Neuronal stem cell (in vitro differentiated cells): ENCODE results near the gene FAM169A.

Experiments
- DNase-seq: peaks from one replicate; pipeline ENCODE4 v3.0.0-alpha.2; 2013; ENCODE audit warnings: low spot score
- H2AFZ ChIP-seq: one replicate; pipeline ENCODE4 v1.6.1; 2013; ENCODE audit warnings: mild to moderate bottlenecking, low read length, inconsistent platforms
- H2AK5ac ChIP-seq: 2 replicates; pipeline ENCODE4 v1.6.1; 2013; ENCODE audit warnings: low read depth, mild to moderate bottlenecking, inconsistent platforms, low read length, moderate library complexity, mixed read lengths
- H2BK120ac ChIP-seq: 2 replicates; pipeline ENCODE4 v1.6.1; 2013; ENCODE audit warnings: low read depth, mild to moderate bottlenecking, inconsistent platforms, low read length, moderate library complexity, mixed read lengths
- H2BK12ac ChIP-seq: one replicate; pipeline ENCODE4 v1.6.1; 2013; ENCODE audit warnings: low read length, inconsistent platforms
- H2BK15ac ChIP-seq: 2 replicates; pipeline ENCODE4 v1.6.1; 2013; ENCODE audit warnings: mild to moderate bottlenecking, low read length, inconsistent platforms, mixed read lengths
- H2BK5ac ChIP-seq: one replicate; pipeline ENCODE4 v1.6.1; 2013; ENCODE audit warnings: inconsistent platforms, mild to moderate bottlenecking, low read length, moderate library complexity
- H3K14ac ChIP-seq: one replicate; pipeline ENCODE4 v1.6.1; 2013; ENCODE audit warnings: low read length, inconsistent platforms
- H3K18ac ChIP-seq: 2 replicates; pipeline ENCODE4 v1.6.1; 2013; ENCODE audit warnings: low read length, inconsistent platforms
- H3K23ac ChIP-seq: 2 replicates; pipeline ENCODE4 v1.6.1; 2013; ENCODE audit warnings: low read depth, mild to moderate bottlenecking, mixed read lengths, low read length, inconsistent platforms; ENCODE audit not compliant: poor library complexity
- H3K27ac ChIP-seq: replicated peaks from 3 replicates; pipeline ENCODE4 v1.5.1; 2013; ENCODE audit warnings: low read length, inconsistent platforms
- H3K27me3 ChIP-seq, 3 experiments: 2 replicates each; pipeline ENCODE4 v1.6.1; 2013; ENCODE audit warnings: low read length in 3 of 3, mild to moderate bottlenecking in 2 of 3, inconsistent platforms in 1 of 3, low read depth in 1 of 3, mixed read lengths in 1 of 3, moderate library complexity in 1 of 3; ENCODE audit not compliant: control insufficient read depth in 3 of 3, insufficient read depth in 3 of 3
- H3K36me3 ChIP-seq, 2 donors: replicated peaks in 1 of 2; 2 replicates each; pipeline ENCODE4 v1.6.1; 2013; ENCODE audit warnings: low read length in 2 of 2; ENCODE audit not compliant: control insufficient read depth in 2 of 2, insufficient read depth in 2 of 2
- H3K4ac ChIP-seq: 2 replicates; pipeline ENCODE4 v1.6.1; 2013; ENCODE audit warnings: inconsistent platforms, mild to moderate bottlenecking, low read length, moderate library complexity
- H3K4me1 ChIP-seq, 2 donors: 1 replicate in 1 of 2; 2 replicates in 1 of 2; pipeline ENCODE4 v1.6.1; 2013; ENCODE audit warnings: low read length in 2 of 2, low read depth in 1 of 2; ENCODE audit not compliant: control insufficient read depth in 2 of 2, insufficient read depth in 1 of 2
- H3K4me2 ChIP-seq: one replicate; pipeline ENCODE4 v1.6.1; 2013; ENCODE audit warnings: mild to moderate bottlenecking, low read length, inconsistent platforms; ENCODE audit not compliant: insufficient read depth, poor library complexity, severe bottlenecking
- H3K4me3 ChIP-seq, 2 donors: 2 replicates each; pipeline ENCODE4 v1.5.1; 2013; ENCODE audit warnings: low read length in 2 of 2, mild to moderate bottlenecking in 2 of 2, inconsistent platforms in 1 of 2, moderate library complexity in 1 of 2
- H3K79me1 ChIP-seq: one replicate; pipeline ENCODE4 v1.6.1; 2013; ENCODE audit warnings: low read depth, mild to moderate bottlenecking, inconsistent platforms, low read length, moderate library complexity
- H3K9ac ChIP-seq: one replicate; pipeline ENCODE4 v1.6.1; 2013; ENCODE audit warnings: mild to moderate bottlenecking, low read depth, low read length, inconsistent platforms; ENCODE audit not compliant: poor library complexity
- H3K9me3 ChIP-seq, 2 donors: replicated peaks in 1 of 2; 2 replicates each; pipeline versions ENCODE3 to v1.6.1; 2013; ENCODE audit warnings: low read length in 2 of 2, mild to moderate bottlenecking in 2 of 2, inconsistent platforms in 1 of 2, low read depth in 1 of 2, mixed read lengths in 1 of 2, moderate library complexity in 1 of 2; ENCODE audit not compliant: control insufficient read depth in 2 of 2, insufficient read depth in 1 of 2
- H4K8ac ChIP-seq: one replicate; pipeline ENCODE4 v1.6.1; 2013; ENCODE audit warnings: low read depth, mild to moderate bottlenecking, inconsistent platforms, low read length, moderate library complexity
- H4K91ac ChIP-seq: one replicate; pipeline ENCODE4 v1.6.1; 2013; ENCODE audit warnings: low read length, low read depth, mild to moderate bottlenecking, inconsistent platforms; ENCODE audit not compliant: poor library complexity
- WGBS, 2 donors: extraction: QIAGEN DNeasy Blood & Tissue Kit; methylation state at CpG; one replicate each; pipeline ENCODE4 v1.1.7; 2013; ENCODE audit warnings: missing lambda C conversion rate in 2 of 2, mixed read lengths in 1 of 2; ENCODE audit not compliant: insufficient read length in 2 of 2, insufficient replicate concordance in 1 of 2; ENCODE audit errors: extremely low coverage in 2 of 2; 5-methylcytosine and 5-hydroxymethylcytosine counted together

The FAM169A gene

DNA sequence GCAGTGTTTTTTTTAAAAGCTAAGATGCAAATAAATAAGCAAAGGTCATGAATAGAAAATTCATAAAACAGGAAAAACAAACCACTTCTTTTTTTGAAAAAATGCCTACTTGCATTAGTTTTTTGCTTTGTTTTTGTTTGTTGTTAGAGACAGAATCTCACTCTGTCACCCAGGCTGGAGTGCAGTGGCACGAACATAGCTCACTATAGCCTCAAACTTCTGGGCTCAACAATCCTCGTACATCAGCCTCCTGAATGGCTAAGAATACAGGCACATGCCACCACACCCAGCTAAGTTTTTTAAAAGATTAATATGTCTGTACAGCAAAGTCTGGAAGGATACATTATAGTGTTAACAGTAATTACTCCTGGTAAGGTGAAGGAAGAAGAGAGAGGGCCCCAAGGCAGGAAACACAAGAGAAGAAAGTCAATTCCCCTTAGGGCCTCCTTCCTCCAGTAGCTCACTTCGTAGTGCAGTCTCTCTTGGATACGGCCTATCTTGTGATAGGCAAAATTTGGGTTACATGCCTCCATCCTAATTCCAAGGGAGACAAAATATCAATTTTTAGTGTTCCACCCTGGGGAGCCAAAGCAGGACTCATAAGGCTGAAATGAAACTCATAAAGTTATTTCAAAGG is 15.3 kb downstream of the FAM169A start:
- Histone ChIP-seq H3K9ac (no peak overlapping the region), H3K4me2 (no peak overlapping the region), H3K18ac (no peak overlapping the region), H3K14ac (no peak overlapping the region), H3K4ac (no peak overlapping the region), H2AK5ac (no peak overlapping the region), H3K4me1 (peaks cover 3 to 4% of the 10 kb centered on the region in 2 donors), H3K23ac (no peak overlapping the region), H2BK12ac (no peak overlapping the region), H4K8ac (no peak overlapping the region), H3K27me3 (no peaks in the 10 kb centered on the region), H3K79me1 (peaks cover 3% of the 10 kb centered on the region), H3K9me3 (peaks cover 0 to 6% of the 10 kb centered on the region in 2 donors), H3K4me3 (no peak overlapping the region), H2BK5ac (no peak overlapping the region), H3K36me3 (no peaks in the 10 kb centered on the region), H2BK15ac (no peak overlapping the region), H2AFZ (no peak overlapping the region), H2BK120ac (no peak overlapping the region), H4K91ac (no peak overlapping the region), H3K27ac (no peak overlapping the region)
- no peak for DNase-seq
- WGBS, 2 donors = no CpG with 5 or more reads among the region's 4 CpGs

DNA sequence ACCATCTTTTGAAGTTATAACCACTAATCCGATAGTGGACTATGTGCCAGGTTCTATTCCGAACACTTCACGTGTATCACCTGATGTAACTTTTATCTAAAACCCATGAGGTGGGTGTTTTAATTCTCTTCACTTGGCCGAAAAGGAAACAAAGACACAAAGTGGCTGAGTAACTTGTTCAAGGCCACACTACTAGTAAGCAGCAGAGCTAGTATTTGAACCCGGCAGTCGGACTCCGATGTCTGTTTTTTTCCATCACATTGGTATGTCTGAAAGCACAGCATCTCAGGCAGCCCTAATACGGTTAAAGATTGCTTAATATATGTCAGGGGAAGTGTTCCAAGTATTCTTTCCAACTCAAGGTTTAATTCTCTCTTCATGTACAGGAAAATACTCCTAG is 16.2 kb downstream of the FAM169A start:
- H3K4me3 ChIP-seq = no peak overlapping the region
- no peak overlapping the region for H4K91ac ChIP-seq
- no CpG with 5 or more reads among the region's 8 CpGs for WGBS, 2 donors
- no peak overlapping the region for H3K14ac ChIP-seq
- DNase-seq = no peak
- peaks cover 3 to 4% of the 10 kb centered on the region in 2 donors for H3K4me1 ChIP-seq
- no peak overlapping the region for H3K27ac ChIP-seq
- peaks cover 3% of the 10 kb centered on the region for H3K79me1 ChIP-seq
- H2BK120ac ChIP-seq = no peak overlapping the region
- H2AFZ ChIP-seq = no peak overlapping the region
- no peak overlapping the region for H2BK12ac ChIP-seq
- no peak overlapping the region for H3K4ac ChIP-seq
- no peaks in the 10 kb centered on the region for H3K27me3 ChIP-seq
- H2BK15ac ChIP-seq = no peak overlapping the region
- H3K9ac ChIP-seq = no peak overlapping the region
- H3K4me2 ChIP-seq = no peak overlapping the region
- no peak overlapping the region for H3K23ac ChIP-seq
- H2AK5ac ChIP-seq = no peak overlapping the region
- H2BK5ac ChIP-seq = no peak overlapping the region
- H4K8ac ChIP-seq = no peak overlapping the region
- H3K36me3 ChIP-seq = no peaks in the 10 kb centered on the region
- no peaks in the 10 kb centered on the region for H3K9me3 ChIP-seq
- no peak overlapping the region for H3K18ac ChIP-seq

DNA sequence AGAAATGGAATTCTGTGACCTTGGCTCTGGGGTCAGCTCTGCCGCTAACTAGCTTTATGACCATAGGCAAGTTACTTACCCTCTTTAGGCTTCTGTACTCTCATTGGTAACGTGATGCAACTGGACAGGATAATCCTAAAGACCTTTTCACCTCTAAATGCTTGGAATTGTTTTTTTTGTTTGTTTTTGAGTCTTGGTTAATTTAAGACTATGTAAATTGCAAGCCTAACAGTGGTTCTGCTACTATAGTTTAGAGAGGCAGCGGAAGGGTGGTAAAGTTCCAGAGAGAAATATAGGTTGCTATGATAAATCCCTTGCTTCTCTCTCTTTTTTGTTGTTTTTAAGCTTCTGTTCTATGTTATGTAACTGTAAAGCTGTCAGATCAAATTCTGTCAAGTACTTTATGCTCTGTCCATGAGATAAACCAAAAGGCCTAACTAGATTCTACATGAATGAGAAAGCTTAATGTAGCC is 17.6 kb downstream of the FAM169A start:
- H3K36me3 ChIP-seq = no peaks in the 10 kb centered on the region
- no peaks in the 10 kb centered on the region for H3K9me3 ChIP-seq
- H2BK5ac ChIP-seq = no peak overlapping the region
- no peak overlapping the region for H4K91ac ChIP-seq
- H2BK120ac ChIP-seq = no peak overlapping the region
- no peak overlapping the region for H3K23ac ChIP-seq
- no peak overlapping the region for H3K9ac ChIP-seq
- H3K4ac ChIP-seq = no peak overlapping the region
- no peak overlapping the region for H3K27ac ChIP-seq
- no peak overlapping the region for H3K4me3 ChIP-seq
- no peak overlapping the region for H3K18ac ChIP-seq
- H2AK5ac ChIP-seq = no peak overlapping the region
- no CpG with 5 or more reads among the region's 3 CpGs for WGBS, 2 donors
- no peaks in the 10 kb centered on the region for H3K27me3 ChIP-seq
- peaks cover 3% of the 10 kb centered on the region for H3K79me1 ChIP-seq
- no peak overlapping the region for H2BK12ac ChIP-seq
- no peak overlapping the region for H2BK15ac ChIP-seq
- no peak overlapping the region for H4K8ac ChIP-seq
- H3K4me1 ChIP-seq = peaks cover 3 to 4% of the 10 kb centered on the region in 2 donors
- no peak for DNase-seq
- H3K4me2 ChIP-seq = no peak overlapping the region
- H3K14ac ChIP-seq = no peak overlapping the region
- no peak overlapping the region for H2AFZ ChIP-seq

DNA sequence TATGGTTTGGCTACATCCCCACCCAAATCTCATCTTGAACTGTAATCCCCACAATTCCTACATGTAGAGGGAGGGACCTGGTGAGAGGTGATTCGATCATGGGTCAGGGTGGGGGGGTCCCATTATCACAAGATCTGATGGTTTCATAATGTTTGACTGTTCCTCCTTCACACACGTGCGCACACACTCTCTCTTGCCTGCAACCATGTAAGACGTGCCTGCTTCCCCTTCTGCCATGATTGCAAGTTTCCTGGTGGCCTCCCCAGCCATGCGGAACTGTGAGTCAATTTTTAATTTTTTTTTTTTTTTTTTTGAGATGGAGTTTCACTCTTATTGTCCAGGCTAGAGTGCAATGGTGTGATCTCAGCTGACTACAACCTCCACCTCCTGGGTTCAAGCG is 27.0 kb downstream of the FAM169A start:
- Histone ChIP-seq H2BK15ac (no peak overlapping the region), H2AFZ (no peak overlapping the region), H3K27ac (no peak overlapping the region), H3K4me2 (no peak overlapping the region), H3K9ac (no peak overlapping the region), H3K18ac (no peak overlapping the region), H3K23ac (no peak overlapping the region), H3K14ac (no peak overlapping the region), H3K36me3 (peaks cover 0 to 44% of the 10 kb centered on the region in 2 donors), H4K8ac (no peak overlapping the region), H3K9me3 (no peaks in the 10 kb centered on the region), H3K4ac (no peak overlapping the region), H3K4me3 (no peak overlapping the region), H2BK12ac (no peak overlapping the region), H3K27me3 (no peaks in the 10 kb centered on the region), H2BK120ac (no peak overlapping the region), H2BK5ac (no peak overlapping the region), H4K91ac (no peak overlapping the region), H3K79me1 (no peaks in the 10 kb centered on the region), H2AK5ac (no peak overlapping the region), H3K4me1 (no peaks in the 10 kb centered on the region)
- no CpG with 5 or more reads among the region's 6 CpGs for WGBS, 2 donors
- DNase-seq = no peak
